HG02943 (cell line): ENCODE data around the gene MFGE8.

ENCODE experiments used
- ATAC-seq: cut with Tn5 transposase; IDR thresholded peaks from one replicate; pipeline ENCODE4 v1.9.1; 2021; ENCODE audit warnings: mild to moderate bottlenecking, low read depth, moderate library complexity; ENCODE audit not compliant: unreplicated experiment

Gene MFGE8

DNA sequence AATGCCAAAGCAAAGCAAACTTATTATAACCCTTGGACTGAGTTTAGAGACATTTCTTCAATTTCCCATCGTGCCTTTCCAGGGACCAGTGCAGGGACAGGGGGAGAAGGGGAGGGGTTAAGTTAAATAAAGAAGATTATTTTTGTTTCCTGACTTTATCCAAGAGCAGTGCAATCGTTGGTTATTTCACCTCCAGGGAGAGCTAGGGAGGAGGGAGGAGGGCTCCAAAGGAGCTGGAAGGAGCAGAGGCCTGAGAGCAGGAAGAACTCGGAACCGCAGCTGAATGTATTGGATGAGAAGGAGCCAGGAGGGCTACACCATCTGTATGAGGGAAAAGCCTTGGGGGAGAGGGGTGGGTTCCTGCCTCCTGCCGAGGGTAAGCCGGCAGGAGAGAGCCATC is 38.5 kb downstream of the MFGE8 start:
- ATAC-seq: no peak

- ATAC-seq: no peak
Observed at GRCh38 chr15:88874275-88874674, 38.9 kb downstream of the MFGE8 start.

GRCh38 chr15:88873786-88874185 is 39.4 kb downstream of the MFGE8 start:
- ATAC-seq: no peak

GRCh38 chr15:88872706-88873105 is 40.5 kb downstream of the MFGE8 start:
- no peak for ATAC-seq

DNA sequence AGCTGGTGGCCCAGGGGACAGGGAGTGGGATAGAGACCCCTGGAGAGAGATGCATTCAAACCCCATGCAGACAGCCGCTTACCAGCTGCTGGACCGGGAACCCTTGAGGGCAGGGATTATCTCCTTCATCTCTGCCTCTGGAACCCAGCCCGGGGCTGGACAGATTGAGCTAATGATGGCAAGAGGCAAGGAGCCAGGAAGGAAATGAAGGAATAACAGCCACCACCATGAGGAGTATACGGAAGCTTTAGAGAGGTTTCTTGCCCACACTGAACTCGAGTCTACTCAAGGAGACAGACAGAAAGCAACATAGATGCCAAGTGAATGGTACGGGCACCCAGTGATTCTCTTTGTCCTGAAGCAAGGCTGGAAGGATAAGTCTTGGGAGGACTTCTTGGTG is 41.1 kb downstream of the MFGE8 start:
- ATAC-seq: no peak

- no peak for ATAC-seq
Observed at GRCh38 chr15:88871313-88871712, 41.9 kb downstream of the MFGE8 start.

- ATAC-seq: no peak
Observed at GRCh38 chr15:88866295-88866881, 46.8 kb downstream of the MFGE8 start.

DNA sequence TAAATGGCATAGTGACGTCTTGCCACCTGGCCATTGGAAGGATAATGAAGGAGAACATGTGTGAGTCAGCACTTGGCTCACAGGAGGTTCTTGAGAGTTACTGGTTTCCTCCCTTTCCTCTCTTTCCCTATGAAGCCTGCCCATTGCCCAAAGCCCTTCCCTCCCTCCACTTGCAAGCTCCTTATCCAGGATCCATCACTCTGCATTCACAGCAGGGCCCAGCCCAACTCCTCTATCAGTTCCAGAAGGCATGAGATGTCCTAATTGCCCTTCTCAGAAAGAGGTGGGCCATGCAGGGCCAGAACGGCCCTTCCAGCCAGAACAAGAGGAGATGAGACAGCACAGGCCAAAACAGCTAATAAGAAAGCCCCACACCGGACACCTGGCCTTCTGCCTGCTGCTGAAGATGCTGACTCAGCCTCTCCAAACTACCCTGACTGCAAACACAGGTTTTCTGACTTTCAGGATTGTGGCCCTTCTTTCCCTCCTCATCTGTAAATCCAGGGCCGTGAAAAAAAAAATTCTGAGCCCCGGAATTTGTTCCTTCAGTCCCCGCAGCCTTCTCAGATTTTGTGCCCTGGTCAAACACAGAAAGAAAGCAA is 47.6 kb downstream of the MFGE8 start:
- no peak for ATAC-seq

- no peak for ATAC-seq
Observed at GRCh38 chr15:88864861-88865497, 48.2 kb downstream of the MFGE8 start.

DNA sequence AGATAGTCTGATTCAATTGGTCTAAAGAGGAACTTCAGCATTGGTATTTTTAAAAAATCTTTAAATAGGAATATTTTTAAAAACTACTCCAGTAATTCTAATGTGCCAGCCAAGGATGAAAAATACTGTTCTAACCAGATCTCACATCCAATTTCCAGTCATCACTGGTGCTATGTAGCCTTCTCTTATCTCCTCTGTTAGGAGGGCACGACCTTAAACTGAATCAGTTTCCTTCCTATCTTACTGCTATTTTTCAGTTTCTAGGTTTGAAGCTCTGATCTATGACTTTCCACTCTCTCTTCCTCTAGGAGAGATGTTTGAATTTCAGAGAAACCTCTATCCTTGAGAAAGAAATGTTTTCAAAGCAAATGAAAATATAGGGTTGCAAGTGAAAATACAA is 49.8 kb downstream of the MFGE8 start:
- no peak for ATAC-seq

DNA sequence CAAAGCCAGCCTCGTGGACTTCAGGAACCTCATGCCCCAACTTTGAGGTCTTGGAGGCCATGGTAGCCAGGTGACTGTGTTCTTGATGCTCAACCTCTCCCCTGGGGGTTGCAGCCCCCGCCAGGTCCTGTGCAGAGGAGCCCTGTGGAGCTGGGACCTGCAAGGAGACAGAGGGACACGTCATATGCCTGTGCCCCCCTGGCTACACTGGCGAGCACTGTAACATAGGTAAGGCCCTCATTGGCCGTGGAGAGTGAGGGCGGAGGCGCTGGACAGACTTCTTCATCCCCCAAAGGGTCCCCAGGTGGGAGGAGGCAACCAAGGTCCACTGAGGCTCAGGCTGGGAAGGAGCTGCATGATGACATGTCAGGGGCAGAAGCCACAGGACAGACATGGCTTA is 53.0 kb downstream of the MFGE8 start:
- ATAC-seq: no peak

- ATAC-seq: no peak
Observed at GRCh38 chr15:88859550-88859949, 53.6 kb downstream of the MFGE8 start.

DNA sequence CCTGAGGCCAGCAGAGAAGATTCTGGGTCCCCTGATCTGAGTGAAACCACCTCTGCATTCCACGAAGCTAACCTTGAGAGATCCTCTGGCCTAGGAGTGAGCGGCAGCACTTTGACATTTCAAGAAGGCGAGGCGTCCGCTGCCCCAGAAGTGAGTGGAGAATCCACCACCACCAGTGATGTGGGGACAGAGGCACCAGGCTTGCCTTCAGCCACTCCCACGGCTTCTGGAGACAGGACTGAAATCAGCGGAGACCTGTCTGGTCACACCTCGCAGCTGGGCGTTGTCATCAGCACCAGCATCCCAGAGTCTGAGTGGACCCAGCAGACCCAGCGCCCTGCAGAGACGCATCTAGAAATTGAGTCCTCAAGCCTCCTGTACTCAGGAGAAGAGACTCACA is 54.2 kb downstream of the MFGE8 start:
- no peak for ATAC-seq

- no peak for ATAC-seq
Observed at GRCh38 chr15:88852476-88852875, 60.7 kb downstream of the MFGE8 start.

DNA sequence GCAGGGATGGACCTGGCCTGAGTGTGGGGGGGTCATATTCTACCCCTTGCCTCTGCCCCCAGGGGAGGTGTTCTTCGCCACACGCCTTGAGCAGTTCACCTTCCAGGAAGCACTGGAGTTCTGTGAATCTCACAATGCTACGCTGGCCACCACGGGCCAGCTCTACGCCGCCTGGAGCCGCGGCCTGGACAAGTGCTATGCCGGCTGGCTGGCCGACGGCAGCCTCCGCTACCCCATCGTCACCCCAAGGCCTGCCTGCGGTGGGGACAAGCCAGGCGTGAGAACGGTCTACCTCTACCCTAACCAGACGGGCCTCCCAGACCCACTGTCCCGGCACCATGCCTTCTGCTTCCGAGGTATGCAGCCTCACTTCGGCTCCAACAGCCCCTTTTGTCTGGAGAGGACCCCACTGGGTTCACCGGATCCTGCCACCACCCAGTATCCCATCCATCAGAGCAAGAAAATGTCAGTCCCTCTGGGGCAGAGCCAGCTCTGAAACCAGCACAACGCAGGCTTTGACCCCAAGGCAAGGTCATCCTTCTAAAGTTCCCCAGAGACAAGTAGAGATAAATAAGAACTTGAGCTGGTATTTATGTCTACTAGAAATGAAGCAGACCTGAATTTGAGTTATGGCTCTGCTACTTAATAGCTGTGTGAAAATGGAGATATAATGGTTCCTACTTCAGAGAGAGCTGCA is 63.7 kb downstream of the MFGE8 start:
- no peak for ATAC-seq
